ENCODE results near the gene ARFRP1.

The ARFRP1 gene

DNA sequence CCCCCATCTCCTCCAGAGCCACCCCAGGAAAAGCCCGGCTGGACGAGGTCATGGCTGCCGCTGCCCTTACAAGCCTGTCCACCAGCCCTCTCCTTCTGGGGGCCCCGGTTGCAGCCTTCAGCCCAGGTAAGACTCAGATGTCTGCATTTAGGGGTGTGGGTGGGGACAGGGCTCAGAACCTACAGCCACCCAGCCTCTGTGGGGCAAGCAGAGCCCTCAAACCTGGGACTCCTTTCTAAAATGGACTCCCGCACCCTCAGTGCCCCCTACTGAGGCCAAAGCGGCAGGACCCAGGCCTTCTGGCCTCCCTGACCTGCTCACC lies 33.5 kb upstream of the ARFRP1 start:
- Histone ChIP-seq H3K4me2 (ENCODE audit: low read length) (peak overlapping the region; percentile 100), H3K36me3 (ENCODE audit: insufficient read depth, low read length) (peaks cover 24% of the 10 kb centered on the region), H3K4me1 (ENCODE audit: control insufficient read depth, insufficient read depth, low read length) (peaks cover 17% of the 10 kb centered on the region), H3K4me3 (ENCODE audit: low read length) (peak overlapping the region; percentile 90), H3K27me3 (ENCODE audit: control insufficient read depth, insufficient read depth, low read length) (no peaks in the 10 kb centered on the region), H3K9ac (ENCODE audit: low read depth, low read length) (peak overlapping the region; percentile 89), H3K9me3 (replicated peaks; ENCODE audit: low read length) (no peaks in the 10 kb centered on the region)

DNA sequence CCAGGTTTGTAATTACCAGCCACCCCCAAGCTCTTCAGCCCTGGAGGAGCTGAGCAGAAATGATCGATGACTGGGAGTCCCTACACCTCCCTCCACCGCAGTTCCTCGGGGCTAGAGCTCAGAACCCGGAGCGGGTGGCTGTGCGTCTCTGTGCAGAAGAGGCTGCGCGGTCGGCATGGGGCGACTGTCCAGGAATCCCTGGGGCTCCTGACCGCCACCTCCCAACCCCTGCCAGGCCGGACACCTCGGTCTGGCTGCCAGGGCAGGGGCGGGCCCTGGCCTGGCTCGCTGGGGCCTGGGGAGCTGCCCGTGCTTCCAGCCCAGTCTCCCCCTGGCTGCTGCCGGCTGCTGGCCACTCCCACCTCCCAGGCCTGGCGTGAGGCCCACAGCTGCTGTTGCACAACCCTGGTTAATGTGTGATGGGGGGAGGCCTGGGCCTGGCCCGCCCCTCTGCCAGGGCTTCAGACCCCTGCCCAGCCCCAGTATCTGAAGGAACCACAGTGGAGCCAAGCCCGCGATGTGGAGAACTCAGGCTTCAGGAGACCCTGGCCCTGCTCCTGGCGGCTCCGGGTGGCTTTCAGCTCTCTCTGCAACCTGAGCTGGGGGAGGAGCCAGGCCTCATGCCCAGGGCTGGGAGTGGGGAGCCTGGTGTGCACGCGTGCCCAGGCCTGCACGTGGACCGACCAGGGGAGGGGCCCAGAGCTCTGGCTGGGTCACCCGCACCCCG lies 33.0 kb upstream of the ARFRP1 start:
- peak overlapping the region; percentile 100 for H3K4me2 ChIP-seq (ENCODE audit: low read length)
- peaks cover 27% of the 10 kb centered on the region for H3K36me3 ChIP-seq (ENCODE audit: insufficient read depth, low read length)
- no peaks in the 10 kb centered on the region for H3K27me3 ChIP-seq (ENCODE audit: control insufficient read depth, insufficient read depth, low read length)
- peak overlapping the region; percentile 89 for H3K9ac ChIP-seq (ENCODE audit: low read depth, low read length)
- H3K9me3 ChIP-seq (replicated peaks; ENCODE audit: low read length), result no peaks in the 10 kb centered on the region
- peak overlapping the region; percentile 90 for H3K4me3 ChIP-seq (ENCODE audit: low read length)
- H3K4me1 ChIP-seq (ENCODE audit: control insufficient read depth, insufficient read depth, low read length), result peaks cover 17% of the 10 kb centered on the region

DNA sequence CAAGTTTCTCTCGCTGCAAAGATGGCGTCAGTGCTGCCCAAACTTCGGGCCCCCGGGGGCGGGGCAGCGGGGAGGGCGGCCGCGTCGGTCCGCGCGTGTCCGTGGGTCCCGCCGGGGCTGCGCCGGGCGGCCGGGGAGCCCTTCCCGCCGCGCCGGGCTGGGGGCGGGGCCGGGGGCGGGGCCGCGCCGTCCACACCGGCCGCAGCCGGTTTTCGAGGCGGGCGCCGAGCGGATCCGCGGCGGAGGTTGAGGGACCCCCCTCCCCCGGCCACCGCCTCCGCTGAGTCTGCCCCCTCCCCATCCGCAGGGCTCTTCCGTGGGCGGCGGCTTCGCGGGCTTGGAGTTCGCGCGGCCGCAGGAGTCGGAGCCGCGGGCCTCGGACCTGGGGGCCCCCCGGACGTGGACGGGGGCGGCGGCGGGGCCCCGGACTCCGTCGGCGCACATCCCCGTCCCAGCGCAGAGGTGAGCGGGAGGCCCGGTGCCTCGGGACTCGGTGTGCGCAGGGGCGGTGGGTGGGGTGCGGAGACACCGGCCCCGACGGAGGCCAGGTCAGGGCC lies 32.4 kb upstream of the ARFRP1 start:
- Histone ChIP-seq H3K9ac (ENCODE audit: low read depth, low read length) (peak overlapping the region; percentile 89), H3K27me3 (ENCODE audit: control insufficient read depth, insufficient read depth, low read length) (no peaks in the 10 kb centered on the region), H3K4me1 (ENCODE audit: control insufficient read depth, insufficient read depth, low read length) (peaks cover 17% of the 10 kb centered on the region), H3K4me2 (ENCODE audit: low read length) (peak overlapping the region; percentile 100), H3K36me3 (ENCODE audit: insufficient read depth, low read length) (peaks cover 30% of the 10 kb centered on the region), H3K9me3 (replicated peaks; ENCODE audit: low read length) (no peaks in the 10 kb centered on the region), H3K4me3 (ENCODE audit: low read length) (peak overlapping the region; percentile 90)

DNA sequence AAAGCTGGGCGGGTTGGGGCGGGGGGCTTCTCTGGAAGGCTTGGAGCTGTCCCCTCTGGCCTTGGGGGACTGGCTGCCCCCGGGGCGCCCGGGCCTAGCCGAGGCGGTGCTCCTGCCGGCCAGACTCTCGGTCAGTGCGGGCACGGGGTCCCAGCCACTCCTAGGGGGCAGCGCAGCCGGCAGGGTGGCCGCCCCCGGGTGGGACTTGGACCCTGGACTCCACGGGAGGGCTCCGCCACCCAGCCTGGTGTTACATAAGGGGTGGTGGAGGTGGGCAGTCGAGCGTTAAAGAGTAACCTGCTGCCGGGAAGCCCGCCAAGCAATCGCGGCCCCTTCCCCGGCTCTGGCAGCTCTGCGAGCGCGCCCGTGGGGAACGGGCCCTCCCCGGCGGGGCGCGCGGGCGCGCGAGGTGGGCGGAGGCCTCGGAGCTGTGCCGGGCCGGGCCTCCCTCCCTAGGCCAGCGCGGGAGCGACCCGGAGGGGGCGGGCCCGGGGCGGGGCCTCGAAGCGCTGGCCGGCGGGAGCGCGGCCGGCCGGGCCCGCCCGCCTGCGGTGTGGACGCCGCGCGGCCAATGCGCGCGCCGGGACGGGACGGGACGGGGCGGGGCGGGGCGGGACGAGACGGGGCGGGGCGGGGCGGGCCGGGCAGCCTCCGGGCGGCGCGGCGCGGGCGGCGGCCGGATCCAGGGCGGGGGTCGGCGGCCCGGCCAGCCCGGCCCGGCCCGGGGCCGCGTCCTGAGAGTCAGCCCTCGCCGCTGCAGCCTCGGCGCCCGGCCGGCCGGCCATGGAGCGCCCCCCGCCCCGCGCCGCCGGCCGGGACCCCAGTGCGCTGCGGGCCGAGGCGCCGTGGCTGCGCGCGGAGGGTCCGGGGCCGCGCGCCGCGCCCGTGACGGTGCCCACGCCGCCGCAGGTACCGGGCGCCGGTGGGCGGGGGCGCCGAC lies 31.6 kb upstream of the ARFRP1 start, which contains the start of gene SLC2A4RG:
SLC2A4RG (plus strand) TSS at position 647 of the 940 bp plus-strand sequence; CDS start at position 784, 137 bp downstream.
- Histone ChIP-seq H3K9me3 (replicated peaks; ENCODE audit: low read length) (no peaks in the 10 kb centered on the region), H3K9ac (ENCODE audit: low read depth, low read length) (peak within 1 kb of the TSS; percentile 89), H3K4me2 (ENCODE audit: low read length) (peak within 1 kb of the TSS; percentile 100), H3K4me1 (ENCODE audit: control insufficient read depth, insufficient read depth, low read length) (peaks cover 17% of the 10 kb centered on the region), H3K4me3 (ENCODE audit: low read length) (peak within 1 kb of the TSS; percentile 90), H3K36me3 (ENCODE audit: insufficient read depth, low read length) (peaks cover 37% of the 10 kb centered on the region), H3K27me3 (ENCODE audit: control insufficient read depth, insufficient read depth, low read length) (no peaks in the 10 kb centered on the region)

DNA sequence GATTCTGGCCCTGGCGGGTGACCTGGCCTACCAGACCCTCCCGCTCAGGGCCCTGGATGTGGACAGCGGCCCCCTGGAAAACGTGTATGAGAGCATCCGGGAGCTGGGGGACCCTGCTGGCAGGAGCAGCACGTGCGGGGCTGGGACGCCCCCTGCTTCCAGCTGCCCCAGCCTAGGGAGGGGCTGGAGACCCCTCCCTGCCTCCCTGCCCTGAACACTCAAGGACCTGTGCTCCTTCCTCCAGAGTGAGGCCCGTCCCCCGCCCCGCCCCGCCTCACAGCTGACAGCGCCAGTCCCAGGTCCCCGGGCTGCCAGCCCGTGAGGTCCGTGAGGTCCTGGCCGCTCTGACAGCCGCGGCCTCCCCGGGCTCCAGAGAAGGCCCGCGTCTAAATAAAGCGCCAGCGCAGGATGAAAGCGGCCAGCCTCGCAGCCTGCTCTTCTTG lies 30.9 kb upstream of the ARFRP1 start:
- H3K36me3 ChIP-seq (ENCODE audit: insufficient read depth, low read length), result peaks cover 38% of the 10 kb centered on the region
- peak overlapping the region; percentile 87 for H3K4me2 ChIP-seq (ENCODE audit: low read length)
- no peak overlapping the region for H3K4me3 ChIP-seq (ENCODE audit: low read length)
- H3K27me3 ChIP-seq (ENCODE audit: control insufficient read depth, insufficient read depth, low read length), result no peaks in the 10 kb centered on the region
- no peak overlapping the region for H3K9ac ChIP-seq (ENCODE audit: low read depth, low read length)
- H3K9me3 ChIP-seq (replicated peaks; ENCODE audit: low read length), result no peaks in the 10 kb centered on the region
- H3K4me1 ChIP-seq (ENCODE audit: control insufficient read depth, insufficient read depth, low read length), result peaks cover 17% of the 10 kb centered on the region

DNA sequence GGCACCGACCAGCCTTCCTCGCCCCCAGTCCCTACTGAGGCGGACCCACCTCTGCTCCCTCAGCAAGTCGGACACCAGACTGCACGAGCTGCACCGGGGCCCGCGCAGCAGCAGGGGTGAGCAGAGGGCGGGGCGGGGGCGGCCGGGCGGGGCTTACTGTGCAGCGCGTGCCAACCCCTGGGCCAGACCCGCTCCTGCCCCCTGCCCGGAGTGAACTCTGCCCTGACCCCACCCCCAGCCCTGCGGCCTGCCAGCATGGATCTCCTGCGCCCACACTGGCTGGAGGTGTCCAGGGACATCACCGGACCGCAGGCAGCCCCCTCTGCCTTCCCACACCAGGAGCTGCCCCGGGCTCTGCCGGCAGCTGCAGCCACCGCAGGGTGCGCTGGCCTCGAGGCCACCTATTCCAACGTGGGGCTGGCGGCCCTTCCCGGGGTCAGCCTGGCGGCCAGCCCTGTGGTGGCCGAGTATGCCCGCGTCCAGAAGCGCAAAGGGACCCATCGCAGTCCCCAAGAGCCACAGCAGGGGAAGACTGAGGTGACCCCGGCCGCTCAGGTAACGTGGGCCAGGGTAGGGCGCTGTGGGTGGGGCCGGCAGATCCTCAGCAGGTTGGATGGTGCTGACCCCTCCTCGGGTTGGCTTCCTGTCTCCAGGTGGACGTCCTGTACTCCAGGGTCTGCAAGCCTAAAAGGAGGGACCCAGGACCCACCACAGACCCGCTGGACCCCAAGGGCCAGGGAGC lies 30.3 kb upstream of the ARFRP1 start:
- H3K36me3 ChIP-seq (ENCODE audit: insufficient read depth, low read length), result peaks cover 40% of the 10 kb centered on the region
- H3K9ac ChIP-seq (ENCODE audit: low read depth, low read length), result no peak overlapping the region
- H3K9me3 ChIP-seq (replicated peaks; ENCODE audit: low read length), result no peaks in the 10 kb centered on the region
- H3K4me2 ChIP-seq (ENCODE audit: low read length), result no peak overlapping the region
- H3K4me3 ChIP-seq (ENCODE audit: low read length), result no peak overlapping the region
- H3K27me3 ChIP-seq (ENCODE audit: control insufficient read depth, insufficient read depth, low read length), result no peaks in the 10 kb centered on the region
- H3K4me1 ChIP-seq (ENCODE audit: control insufficient read depth, insufficient read depth, low read length), result peaks cover 17% of the 10 kb centered on the region

DNA sequence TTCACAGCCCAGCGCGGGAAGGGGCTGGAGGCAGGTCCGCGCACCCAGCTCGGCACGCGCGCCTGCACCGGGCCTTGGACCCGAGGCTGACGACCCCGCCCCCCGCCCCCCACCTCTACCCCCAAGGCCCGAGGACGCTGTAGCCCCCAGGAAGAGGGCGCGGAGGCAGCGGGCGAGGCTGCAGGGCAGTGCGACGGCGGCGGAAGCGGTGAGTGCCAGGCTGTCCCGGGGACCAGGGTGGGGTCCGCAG lies 29.8 kb upstream of the ARFRP1 start:
- no peak overlapping the region for H3K4me3 ChIP-seq (ENCODE audit: low read length)
- H3K9me3 ChIP-seq (replicated peaks; ENCODE audit: low read length), result no peaks in the 10 kb centered on the region
- H3K4me1 ChIP-seq (ENCODE audit: control insufficient read depth, insufficient read depth, low read length), result peaks cover 17% of the 10 kb centered on the region
- H3K4me2 ChIP-seq (ENCODE audit: low read length), result no peak overlapping the region
- peaks cover 39% of the 10 kb centered on the region for H3K36me3 ChIP-seq (ENCODE audit: insufficient read depth, low read length)
- H3K9ac ChIP-seq (ENCODE audit: low read depth, low read length), result no peak overlapping the region
- no peaks in the 10 kb centered on the region for H3K27me3 ChIP-seq (ENCODE audit: control insufficient read depth, insufficient read depth, low read length)

DNA sequence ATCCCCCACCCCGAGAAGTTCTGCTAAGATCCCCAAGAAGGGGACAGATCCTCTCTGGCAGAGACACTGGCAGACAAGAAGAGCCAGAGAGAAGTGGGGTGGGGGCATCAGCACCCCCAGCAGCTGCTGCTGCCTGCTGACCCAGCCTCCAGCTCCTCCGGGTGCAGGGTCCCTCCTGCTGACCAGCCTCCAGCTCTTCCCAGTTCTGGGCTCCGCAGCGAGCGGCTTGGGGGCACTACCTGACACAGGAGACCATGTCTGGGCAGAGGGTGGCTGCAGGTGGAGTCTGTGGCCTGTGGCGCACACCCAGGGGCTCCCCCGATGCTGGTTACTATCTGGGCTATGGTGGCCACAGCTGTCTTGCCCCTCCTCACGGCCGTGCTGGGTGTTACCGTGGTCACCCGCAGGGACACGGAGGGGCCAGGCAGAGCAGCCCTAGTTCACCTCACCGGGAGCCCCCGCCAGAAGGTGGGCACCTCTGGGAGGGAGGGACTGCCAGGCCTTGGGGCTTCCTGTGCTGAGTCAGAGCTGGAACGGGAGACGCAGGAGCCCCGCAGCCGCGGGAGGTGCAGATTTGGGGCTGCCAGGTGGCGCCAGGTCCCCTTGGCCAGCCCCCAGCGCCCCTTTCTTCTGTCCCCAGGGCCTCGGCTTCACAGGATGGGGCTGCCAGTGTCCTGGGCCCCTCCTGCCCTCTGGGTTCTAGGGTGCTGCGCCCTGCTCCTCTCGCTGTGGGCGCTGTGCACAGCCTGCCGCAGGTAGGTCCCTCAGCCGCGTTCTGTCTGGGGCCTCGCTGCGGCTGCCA lies 29.3 kb upstream of the ARFRP1 start:
- H3K4me2 ChIP-seq (ENCODE audit: low read length), result no peak overlapping the region
- H3K36me3 ChIP-seq (ENCODE audit: insufficient read depth, low read length), result peaks cover 36% of the 10 kb centered on the region
- no peak overlapping the region for H3K4me3 ChIP-seq (ENCODE audit: low read length)
- no peaks in the 10 kb centered on the region for H3K9me3 ChIP-seq (replicated peaks; ENCODE audit: low read length)
- peaks cover 17% of the 10 kb centered on the region for H3K4me1 ChIP-seq (ENCODE audit: control insufficient read depth, insufficient read depth, low read length)
- H3K27me3 ChIP-seq (ENCODE audit: control insufficient read depth, insufficient read depth, low read length), result no peaks in the 10 kb centered on the region
- H3K9ac ChIP-seq (ENCODE audit: low read depth, low read length), result no peak overlapping the region

DNA sequence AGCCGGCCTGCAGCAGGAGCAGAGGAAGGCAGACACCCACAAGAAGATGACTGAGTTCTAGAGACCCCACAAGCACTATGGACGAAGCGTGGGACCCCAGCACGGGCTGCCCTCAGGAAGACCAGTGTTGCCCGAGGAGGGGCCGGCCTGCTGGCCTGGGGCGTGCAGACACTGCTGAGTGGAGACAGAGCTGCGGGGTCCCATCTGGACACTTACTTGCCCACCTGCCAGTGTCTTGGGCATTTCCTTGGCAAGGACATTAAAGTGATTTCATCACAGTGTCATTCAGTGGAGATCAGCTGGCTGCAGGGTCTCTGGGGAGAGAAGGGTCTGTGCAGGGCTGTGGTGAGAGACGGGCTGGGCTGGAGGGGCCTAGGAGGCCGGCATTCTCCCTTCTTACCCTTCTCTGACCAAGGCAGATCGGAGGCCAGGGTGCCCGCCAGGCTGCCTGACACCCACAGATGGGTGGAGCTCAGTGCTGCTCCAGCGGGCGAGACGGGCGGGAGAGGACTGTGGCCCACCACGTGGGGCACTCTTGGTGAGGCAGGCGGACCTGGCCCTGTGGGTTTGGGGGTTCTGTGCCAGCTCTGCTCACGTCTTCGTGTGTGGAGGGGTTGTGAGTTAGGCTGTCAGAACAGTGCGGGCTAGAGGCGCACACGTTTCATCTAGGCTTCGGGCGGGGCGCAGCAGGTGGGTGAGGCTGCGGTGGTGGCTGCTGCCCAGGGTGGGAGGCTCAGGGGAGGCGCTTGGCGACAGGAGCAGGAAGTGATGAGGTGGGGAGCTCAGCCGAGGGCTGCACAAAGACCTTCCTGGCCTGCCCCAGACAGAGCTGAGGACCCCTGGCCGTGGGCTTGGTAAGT lies 28.3 kb upstream of the ARFRP1 start, which contains the start of gene LIME1:
LIME1 (plus strand) TSS at position 806 of the 860 bp plus-strand sequence. CDS start 886 bp downstream, outside the sequence.
- peaks cover 31% of the 10 kb centered on the region for H3K36me3 ChIP-seq (ENCODE audit: insufficient read depth, low read length)

More for the DNA sequence above, 28.3 kb upstream of the ARFRP1 start, which contains the start of gene LIME1:
- H3K4me2 ChIP-seq (ENCODE audit: low read length), result no peak within 1 kb of the TSS
- H3K27me3 ChIP-seq (ENCODE audit: control insufficient read depth, insufficient read depth, low read length), result no peaks in the 10 kb centered on the region
- no peak within 1 kb of the TSS for H3K9ac ChIP-seq (ENCODE audit: low read depth, low read length)
- no peaks in the 10 kb centered on the region for H3K9me3 ChIP-seq (replicated peaks; ENCODE audit: low read length)
- peaks cover 8% of the 10 kb centered on the region for H3K4me1 ChIP-seq (ENCODE audit: control insufficient read depth, insufficient read depth, low read length)
- no peak within 1 kb of the TSS for H3K4me3 ChIP-seq (ENCODE audit: low read length)
